OCI-LY7 (cell line): ENCODE results near the gene UNC13A. TPM values are rescaled to one million over a fixed set of nuclear protein-coding genes. Genes with fewer than 3 reads are reported as not detected.

Source experiments
- BruUV-seq: library from RNA; stranded (reverse); fragments of 400-500 nt; replicated peaks from 2 replicates; lab custom pipeline; 2021; lab: Mats Ljungman, UMichigan
- CTCF ChIA-PET: fragments of 300-600 bp; sonication (Branson Sonifier 250); formaldehyde crosslinking; loops from one replicate; lab custom pipeline; 2022; ENCODE audit warnings: antibody characterized with exemption; ENCODE audit not compliant: unreplicated experiment; lab: Charles Lee
- POLR2A ChIA-PET: fragments of 300-600 bp; sonication (Branson Sonifier 250); formaldehyde crosslinking; loops from one replicate; lab custom pipeline; 2022; ENCODE audit warnings: antibody characterized with exemption; lab: Charles Lee
- DNase-seq: peaks from one replicate; pipeline ENCODE4 v3.0.0-alpha.2; 2015; ENCODE audit warnings: low spot score
- H2AFZ ChIP-seq: fragments of 200-600 bp; sonication (generic), shearing (Covaris generic); 2 replicates; pipeline ENCODE4 v1.6.1; 2014; ENCODE audit warnings: mild to moderate bottlenecking, antibody characterized with exemption, low read length, moderate library complexity
- H3K27ac ChIP-seq: fragments of 200-600 bp; sonication (generic); 2 replicates; pipeline ENCODE4 v1.5.1; 2014; ENCODE audit warnings: mixed run types, low read depth, mild to moderate bottlenecking, moderate library complexity, low read length, inconsistent platforms; ENCODE audit not compliant: poor library complexity, severe bottlenecking
- H3K36me3 ChIP-seq: fragments of 200-600 bp; sonication (generic); 2 replicates; pipeline ENCODE4 v1.6.1; 2014; ENCODE audit warnings: mild to moderate bottlenecking, antibody characterized with exemption, low read length, moderate library complexity, mixed read lengths; ENCODE audit not compliant: insufficient read depth
- H3K4me1 ChIP-seq: fragments of 200-600 bp; sonication (generic); 2 replicates; pipeline ENCODE4 v1.5.1; 2014; ENCODE audit warnings: mild to moderate bottlenecking, low read length; ENCODE audit not compliant: insufficient read depth, poor library complexity, severe bottlenecking
- H3K4me2 ChIP-seq: fragments of 200-600 bp; sonication (generic); 2 replicates; pipeline ENCODE4 v1.6.1; 2014; ENCODE audit warnings: mild to moderate bottlenecking, low read length
- H3K4me3 ChIP-seq: fragments of 200-600 bp; sonication (generic); 2 replicates; pipeline ENCODE4 v1.5.1; 2014; ENCODE audit warnings: mild to moderate bottlenecking, low read depth, low read length; ENCODE audit not compliant: poor library complexity, severe bottlenecking
- H3K79me2 ChIP-seq: fragments of 200-600 bp; sonication (generic); 2 replicates; pipeline ENCODE4 v1.6.1; 2016; ENCODE audit warnings: low read depth, mild to moderate bottlenecking, low read length, moderate library complexity, mixed read lengths; ENCODE audit not compliant: insufficient read depth
- H3K9me2 ChIP-seq: fragments of 200-600 bp; sonication (generic); 2 replicates; pipeline ENCODE4 v1.6.1; 2016; ENCODE audit warnings: mild to moderate bottlenecking, low read length, mixed read lengths; ENCODE audit not compliant: insufficient read depth
- H3K9me3 ChIP-seq: fragments of 200-600 bp; sonication (generic); 2 replicates; pipeline ENCODE4 v1.6.1; 2014; ENCODE audit warnings: mild to moderate bottlenecking, mixed run types, low read length, mixed read lengths
- H4K20me1 ChIP-seq: fragments of 200-600 bp; sonication (generic); 2 replicates; pipeline ENCODE4 v1.6.1; 2014; ENCODE audit warnings: mild to moderate bottlenecking, antibody characterized with exemption, low read length, moderate library complexity, mixed read lengths; ENCODE audit not compliant: insufficient read depth
- EZH2phosphoT487 ChIP-seq: fragments of 200-600 bp; sonication (generic); IDR thresholded peaks from 2 replicates; pipeline ENCODE4 v1.6.1; 2018; ENCODE audit warnings: low read depth, borderline replicate concordance, mild to moderate bottlenecking, mixed run types, antibody characterized with exemption, low read length, moderate library complexity, mixed read lengths
- intact Hi-C: fragments of 100-400 bp; cut with micrococcal nuclease; formaldehyde crosslinking; loops from one replicate; pipeline ENCODE4 v1.10.0; 2022; ENCODE audit not compliant: unreplicated experiment
- total RNA-seq, 2 experiments: library from RNA; depleted of rRNA in 1 of 2; stranded (reverse); fragments of >200 nt in 1 of 2; shearing (Covaris generic) in 1 of 2; gene quantifications; 2 replicates each; pipeline ENCODE4 v1.2.3, GENCODE V29; 2014 to 2022
- TF ChIP-seq, protein P1 (sequence below): fragments of 200-600 bp; sonication (generic); conservative IDR thresholded peaks from 2 replicates; pipeline ENCODE4 v1.5.1; 2014; ENCODE audit warnings: mild to moderate bottlenecking, antibody characterized with exemption, low read length, moderate library complexity, mixed read lengths

Gene UNC13A
- total RNA-seq, 2 experiments from 2014 or later, result 0.72 to 0.92 TPM

DNA sequence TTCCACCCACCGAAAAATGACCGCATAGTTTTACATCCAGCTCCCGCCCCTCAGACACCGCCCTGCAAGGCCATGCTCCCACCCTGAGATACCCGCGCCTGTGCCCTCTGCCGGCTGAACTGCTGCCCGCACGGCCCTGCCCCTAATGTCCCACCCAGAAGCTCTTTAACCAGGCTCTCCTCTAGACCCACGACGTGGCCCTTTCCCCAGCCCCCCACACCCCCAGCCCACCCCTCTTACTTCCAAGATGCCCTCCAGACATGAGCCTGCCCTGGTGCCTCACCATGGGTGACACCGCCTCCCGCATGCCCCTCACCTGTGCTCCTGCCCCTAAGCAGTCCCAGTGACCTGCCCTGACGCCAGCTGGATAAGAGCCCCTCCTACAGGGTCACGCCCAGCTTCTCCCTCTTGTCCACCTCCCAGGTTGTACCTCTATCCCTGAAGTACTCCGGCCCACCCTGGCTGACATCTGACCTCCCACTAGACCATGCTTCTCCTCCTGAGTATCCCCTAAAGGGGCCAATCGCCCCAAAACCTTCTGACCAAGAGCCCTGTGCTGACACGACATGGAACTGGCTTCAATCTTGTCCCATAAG lies 81.5 kb downstream of the UNC13A start:
- intact Hi-C loops, result loop anchor here (5.0 kb wide), 1 partner anchor 251 kb away; the partner anchor contains the start of gene RPL18A
- peak overlapping the region; percentile 64; the same call in 1 of the 2 replicates for H2AFZ ChIP-seq
- H3K4me1 ChIP-seq, result peaks cover 37% of the 10 kb centered on the region
- H3K4me3 ChIP-seq, result peak overlapping the region; percentile 69
- H3K4me2 ChIP-seq, result peak overlapping the region; percentile 82
- peak overlapping the region; percentile 78 for H3K27ac ChIP-seq
- BruUV-seq, result no TSS peak
- ChIA-PET CTCF (interaction anchor here (0.5 to 1.2 kb wide), 5 partner anchors 14 to 730 kb away, joined by 3 to 6 read pairs (median 3); partner anchors contain the start of gene JAK3), POLR2A (interaction anchor here (0.6 to 2.4 kb wide), 9 partner anchors 12 to 253 kb away, joined by 3 to 9 read pairs (median 3); partner anchors contain the start of genes MAP1S and SLC27A1)
- no peaks in the 10 kb centered on the region for H3K79me2 ChIP-seq
- H4K20me1 ChIP-seq, result no peaks in the 10 kb centered on the region
- no peaks in the 10 kb centered on the region for H3K9me3 ChIP-seq
- TF ChIP-seq, protein P1, sequence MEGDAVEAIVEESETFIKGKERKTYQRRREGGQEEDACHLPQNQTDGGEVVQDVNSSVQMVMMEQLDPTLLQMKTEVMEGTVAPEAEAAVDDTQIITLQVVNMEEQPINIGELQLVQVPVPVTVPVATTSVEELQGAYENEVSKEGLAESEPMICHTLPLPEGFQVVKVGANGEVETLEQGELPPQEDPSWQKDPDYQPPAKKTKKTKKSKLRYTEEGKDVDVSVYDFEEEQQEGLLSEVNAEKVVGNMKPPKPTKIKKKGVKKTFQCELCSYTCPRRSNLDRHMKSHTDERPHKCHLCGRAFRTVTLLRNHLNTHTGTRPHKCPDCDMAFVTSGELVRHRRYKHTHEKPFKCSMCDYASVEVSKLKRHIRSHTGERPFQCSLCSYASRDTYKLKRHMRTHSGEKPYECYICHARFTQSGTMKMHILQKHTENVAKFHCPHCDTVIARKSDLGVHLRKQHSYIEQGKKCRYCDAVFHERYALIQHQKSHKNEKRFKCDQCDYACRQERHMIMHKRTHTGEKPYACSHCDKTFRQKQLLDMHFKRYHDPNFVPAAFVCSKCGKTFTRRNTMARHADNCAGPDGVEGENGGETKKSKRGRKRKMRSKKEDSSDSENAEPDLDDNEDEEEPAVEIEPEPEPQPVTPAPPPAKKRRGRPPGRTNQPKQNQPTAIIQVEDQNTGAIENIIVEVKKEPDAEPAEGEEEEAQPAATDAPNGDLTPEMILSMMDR, result peak; percentile 30
- TF ChIP-seq EZH2phosphoT487, result no peak
- no peak for DNase-seq
- H3K9me2 ChIP-seq, result no peaks in the 10 kb centered on the region
- no peaks in the 10 kb centered on the region for H3K36me3 ChIP-seq

DNA sequence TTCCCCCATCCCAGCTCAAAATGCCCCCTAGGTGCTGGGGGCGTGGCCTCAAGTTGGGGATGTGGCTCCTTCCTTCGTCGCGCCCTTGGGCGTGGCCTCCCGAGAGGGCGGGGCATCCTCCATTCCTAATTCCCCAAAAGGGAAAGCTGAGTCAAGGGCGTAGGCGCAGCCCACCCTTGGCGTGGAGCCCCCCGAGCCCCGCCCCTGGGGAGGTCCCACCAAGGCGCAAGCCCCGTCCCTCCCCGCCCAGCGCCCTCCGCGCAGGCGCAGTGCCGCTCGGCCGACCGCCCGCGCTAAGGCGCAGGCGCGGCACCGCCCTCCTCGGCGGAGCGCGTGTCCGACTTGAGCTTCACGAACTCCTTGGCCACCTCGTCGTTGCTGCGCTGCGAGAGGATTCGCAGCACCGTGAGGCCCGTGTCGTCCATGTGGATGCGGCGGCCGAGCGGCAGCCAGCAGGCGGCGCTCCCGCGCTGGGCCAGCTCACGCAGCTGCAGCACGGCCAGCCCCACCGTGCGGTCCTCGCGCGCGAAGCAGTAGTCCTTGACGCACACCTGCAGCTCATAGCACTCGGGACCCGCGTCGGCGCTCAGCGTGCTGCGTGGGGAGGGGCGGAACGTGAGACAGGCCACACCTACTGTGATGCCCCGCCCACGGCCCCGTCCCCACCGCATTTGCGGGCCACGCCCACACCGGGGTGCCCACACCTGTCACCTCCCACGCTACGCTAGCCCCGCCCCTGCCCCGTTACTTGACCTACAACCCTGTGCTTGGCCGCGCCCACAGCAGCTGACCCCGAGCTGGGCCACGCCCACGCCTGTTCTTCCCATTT lies 82.2 kb downstream of the UNC13A start:
- no peaks in the 10 kb centered on the region for H3K9me3 ChIP-seq
- intact Hi-C loops, result loop anchor here (5.0 kb wide), 1 partner anchor 251 kb away; the partner anchor contains the start of gene RPL18A
- peak overlapping the region; percentile 82 for H3K4me2 ChIP-seq
- peak overlapping the region; percentile 78 for H3K27ac ChIP-seq
- H3K9me2 ChIP-seq, result no peaks in the 10 kb centered on the region
- no TSS peak for BruUV-seq
- peak overlapping the region; percentile 64; the same call in 1 of the 2 replicates for H2AFZ ChIP-seq
- peak overlapping the region; percentile 69 for H3K4me3 ChIP-seq
- ChIA-PET POLR2A (interaction anchor here (0.6 to 2.4 kb wide), 9 partner anchors 12 to 253 kb away, joined by 3 to 9 read pairs (median 3); partner anchors contain the start of genes MAP1S and SLC27A1), CTCF (interaction anchor here (0.6 to 1.2 kb wide), 8 partner anchors 15 to 730 kb away, joined by 3 to 13 read pairs (median 4); partner anchors contain the start of genes JAK3 and RPL18A)
- H3K36me3 ChIP-seq, result no peaks in the 10 kb centered on the region
- TF ChIP-seq, protein P1, result peak; percentile 55
- TF ChIP-seq EZH2phosphoT487, result no peak
- no peaks in the 10 kb centered on the region for H3K79me2 ChIP-seq
- H3K4me1 ChIP-seq, result peaks cover 33% of the 10 kb centered on the region
- peak; percentile 97 for DNase-seq
- H4K20me1 ChIP-seq, result no peaks in the 10 kb centered on the region
